K562 (cell line): ENCODE measurements around the gene FERMT3. TPM values are rescaled to one million over a fixed set of nuclear protein-coding genes. Genes with fewer than 3 reads are reported as not detected.
A peak's percentile ranks its signal among the peaks of the same experiment; 100 is the strongest.

Experiments used
- CBFA2T2 ChIP-seq: fragments of 450-650 bp; conservative IDR thresholded peaks from 2 replicates; pipeline ENCODE4 v1.6.1; 2017; ENCODE audit warnings: mild to moderate bottlenecking
- CBFB ChIP-seq: sonication (generic); formaldehyde crosslinking; IDR thresholded peaks from 2 replicates; pipeline ENCODE4 v1.4.0; 2020; ENCODE audit warnings: mild to moderate bottlenecking, missing genetic modification reagents
- COPS2 ChIP-seq: fragments of 450-650 bp; conservative IDR thresholded peaks from 2 replicates; pipeline ENCODE4 v1.6.1; 2016; ENCODE audit warnings: mild to moderate bottlenecking, moderate library complexity
- CTCF ChIP-seq, 3 experiments: IDR thresholded peaks in 2 of 3; conservative IDR thresholded peaks in 1 of 3; 2 replicates each; pipeline ENCODE4 v1.5.1; 2011 to 2012; ENCODE audit warnings: low read length in 3 of 3, mild to moderate bottlenecking in 3 of 3, control low read depth in 2 of 3, improper control_type of control experiment in 1 of 3, inconsistent platforms in 1 of 3, low read depth in 1 of 3, mixed read lengths in 1 of 3, moderate library complexity in 1 of 3; ENCODE audit not compliant: insufficient read depth in 2 of 3
- FOXJ2 ChIP-seq: fragments of 200-800 bp; sonication (Bioruptor generic); IDR thresholded peaks from 2 replicates; pipeline ENCODE4 v1.6.1; 2016; ENCODE audit warnings: missing genetic modification characterization, missing compliant biosample characterization
- FOXO4 ChIP-seq: fragments of 450-650 bp; formaldehyde crosslinking; IDR thresholded peaks from 2 replicates; pipeline ENCODE4 v1.4.0; 2020; ENCODE audit warnings: mild to moderate bottlenecking, moderate library complexity
- GABPA ChIP-seq: fragments of 200-800 bp; sonication (Bioruptor generic); conservative IDR thresholded peaks from 2 replicates; pipeline ENCODE4 v1.6.1; 2016; ENCODE audit warnings: low read depth, missing genetic modification characterization, missing compliant biosample characterization
- GATAD2B ChIP-seq: fragments of 450-650 bp; IDR thresholded peaks from 2 replicates; pipeline ENCODE4 v1.6.1; 2017; ENCODE audit warnings: mild to moderate bottlenecking, borderline replicate concordance
- HDAC1 ChIP-seq, 2 experiments: fragments of 450-650 bp; IDR thresholded peaks; 2 replicates each; pipeline ENCODE4 v1.6.1; 2016 to 2017; ENCODE audit warnings: inconsistent platforms in 1 of 2, mild to moderate bottlenecking in 1 of 2, moderate library complexity in 1 of 2
- HSF4 ChIP-seq: fragments of 250-450 bp; sonication (Bioruptor Pico); IDR thresholded peaks from 2 replicates; pipeline ENCODE4 v2.1.2; 2022; ENCODE audit warnings: mild to moderate bottlenecking, moderate library complexity, borderline replicate concordance
- MCM5 ChIP-seq: fragments of 450-650 bp; IDR thresholded peaks from 2 replicates; pipeline ENCODE4 v1.6.1; 2016; ENCODE audit warnings: low read depth
- NCOA2 ChIP-seq, 2 experiments: fragments of 450-650 bp; IDR thresholded peaks; 2 replicates each; pipeline ENCODE4 v1.6.1; 2018; ENCODE audit warnings: mild to moderate bottlenecking in 2 of 2, moderate library complexity in 1 of 2; ENCODE audit not compliant: partially characterized antibody in 2 of 2
- NFIC ChIP-seq: fragments of 450-650 bp; IDR thresholded peaks from 2 replicates; pipeline ENCODE4 v1.6.1; 2017; ENCODE audit warnings: mild to moderate bottlenecking, inconsistent platforms
- PHF21A ChIP-seq: fragments of 450-650 bp; IDR thresholded peaks from 2 replicates; pipeline ENCODE4 v1.6.1; 2017; ENCODE audit warnings: low read depth, borderline replicate concordance
- PPARD ChIP-seq: fragments of 250-450 bp; sonication (Bioruptor Pico); IDR thresholded peaks from 2 replicates; pipeline ENCODE4 v1.8.0; 2022; ENCODE audit warnings: inconsistent platforms, mild to moderate bottlenecking, moderate library complexity
- SMAD3 ChIP-seq: fragments of 450-650 bp; formaldehyde crosslinking; conservative IDR thresholded peaks from 2 replicates; pipeline ENCODE4 v1.4.0; 2020; ENCODE audit warnings: mild to moderate bottlenecking
- SMARCA5 ChIP-seq: fragments of 450-650 bp; IDR thresholded peaks from 2 replicates; pipeline ENCODE4 v1.6.1; 2016
- TCF7L2 ChIP-seq: fragments of 150-350 bp; IDR thresholded peaks from 2 replicates; pipeline ENCODE4 v1.6.1; 2016; ENCODE audit warnings: low read depth, mild to moderate bottlenecking, low read length, moderate library complexity
- TRIM25 ChIP-seq: fragments of 450-650 bp; IDR thresholded peaks from 2 replicates; pipeline ENCODE4 v1.7.0; 2016; ENCODE audit warnings: borderline replicate concordance
- TSC22D4 ChIP-seq: fragments of 450-650 bp; IDR thresholded peaks from 2 replicates; pipeline ENCODE4 v1.6.1; 2016; ENCODE audit warnings: missing genetic modification characterization, missing biosample characterization, control low read depth
- USF2 ChIP-seq: sonication (generic); formaldehyde crosslinking; IDR thresholded peaks from 2 replicates; pipeline ENCODE4 v1.5.0; 2020; ENCODE audit warnings: missing genetic modification reagents
- ZNF146 ChIP-seq: IDR thresholded peaks from one replicate; pipeline ENCODE4 v1.6.1; 2018; ENCODE audit warnings: missing compliant biosample characterization; ENCODE audit not compliant: unreplicated experiment
- ZNF224 ChIP-seq: sonication (generic); formaldehyde crosslinking; IDR thresholded peaks from 2 replicates; pipeline ENCODE4 v1.8.0; 2022; ENCODE audit warnings: mild to moderate bottlenecking, missing genetic modification reagents
- ZNF830 ChIP-seq: fragments of 250-450 bp; sonication (Bioruptor Pico); IDR thresholded peaks from 2 replicates; pipeline ENCODE4 v1.5.0; 2021; ENCODE audit warnings: mild to moderate bottlenecking
- polyA plus RNA-seq, 8 experiments: library from polyadenylated mRNA; depleted of rRNA in 4 of 8; stranded (reverse) in 5 of 8; unstranded in 3 of 8; fragments of >200 nt; fragmentation: Nextera tagmentation in 2 of 8; fragmentation: Illumina TruSeq in 1 of 8; extraction: Ambion mirVana in 2 of 8; extraction: Trizol in 1 of 8; gene quantifications; 2 replicates each; pipeline versions ENCODE4 v1.2.1 to v1.2.3, GENCODE V29; 2011 to 2014; ENCODE audit warnings: inconsistent platforms in 1 of 8, missing spikeins in 1 of 8
- total RNA-seq, 7 experiments: library from RNA; depleted of rRNA in 6 of 7; stranded (reverse); fragments of >200 nt in 6 of 7; fragmentation: Illumina TruSeq in 2 of 7; extraction: Trizol in 2 of 7; gene quantifications; 2 replicates each; pipeline versions ENCODE4 v1.2.1 to v1.2.3, GENCODE V29; 2011 to 2021; ENCODE audit warnings: low replicate concordance in 1 of 7

FERMT3 gene
- total and polyA plus RNA-seq, 9 of the 15 experiments (the other 6 are each of a cell fraction or from before 2014, with no cell fraction given): 3.2 to 275 (median 79.7) TPM

DNA sequence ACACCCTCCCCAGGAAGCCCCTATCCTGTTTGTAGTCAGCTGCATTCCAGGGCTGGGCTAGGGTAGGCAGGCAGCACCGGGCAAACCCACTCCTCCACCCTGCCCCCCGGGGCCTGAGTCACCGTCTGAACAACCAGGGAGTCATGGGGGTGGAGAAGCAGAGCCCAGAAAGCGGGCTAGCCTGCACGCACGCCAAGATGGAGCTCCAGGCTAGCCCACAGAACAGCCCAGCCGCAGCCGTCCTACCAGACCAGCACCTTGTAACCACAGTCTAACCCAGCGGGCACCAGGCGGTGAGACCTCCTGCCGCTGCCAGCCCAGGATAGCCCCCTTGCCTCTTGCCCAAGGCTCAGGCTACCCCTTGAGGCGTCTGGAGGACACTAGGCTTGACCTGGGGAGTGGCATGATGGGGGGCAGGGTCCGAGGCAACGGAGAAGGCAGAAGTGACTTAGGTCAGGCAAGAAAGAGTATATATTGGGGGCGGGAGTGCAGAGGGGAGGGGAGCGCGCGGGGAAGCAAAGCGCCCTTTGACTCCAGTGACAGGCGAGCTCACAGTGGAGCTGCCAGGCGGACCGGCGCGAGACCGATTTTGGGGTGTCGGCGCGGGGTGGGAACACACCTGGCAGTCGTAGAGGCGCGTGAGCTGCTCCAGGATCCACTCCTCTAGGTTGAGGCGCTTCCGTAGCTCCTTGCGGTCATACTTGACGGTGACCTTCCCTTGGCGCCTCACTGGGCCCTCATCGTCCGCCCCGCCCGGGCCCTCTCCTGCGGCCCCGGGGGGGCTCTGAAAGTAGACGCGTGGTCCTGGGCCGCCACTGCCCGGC, 39.5 kb downstream of the FERMT3 start (continued):
- no peak for TF ChIP-seq TCF7L2
- no peak for TF ChIP-seq ZNF224 (CRISPR knock-in tag)
- TF ChIP-seq PPARD (CRISPR knock-in tag): no peak
- peak; percentile 56; the same call in 1 of the 2 replicates for TF ChIP-seq SMARCA5
- peak; percentile 92 for TF ChIP-seq CBFB
- no peak for TF ChIP-seq NCOA2 (IDR thresholded peaks at IDR 0.05; ENCODE audit: partially characterized antibody in 2 of 2)
- TF ChIP-seq CBFA2T2: no peak
- no peak for TF ChIP-seq SMAD3 (CRISPR knock-in tag)
- no peak for TF ChIP-seq MCM5
- TF ChIP-seq CTCF (IDR thresholded peaks at IDR 0.05 in 2 of 3, conservative IDR thresholded peaks at IDR 0.05 in 1 of 3; ENCODE audit: insufficient read depth in 2 of 3, low read depth in 1 of 3, low read length in 3 of 3): no peak
- no peak for TF ChIP-seq USF2 (CRISPR knock-in tag)
- TF ChIP-seq TSC22D4 (tag): no peak
- TF ChIP-seq ZNF830: no peak
- no peak; the same call in 1 of the 2 replicates for TF ChIP-seq NFIC
- no peak for TF ChIP-seq GATAD2B
- no peak for TF ChIP-seq PHF21A
- no peak for TF ChIP-seq FOXO4 (CRISPR knock-in tag)
- no peak for TF ChIP-seq HSF4 (CRISPR knock-in tag)
- peak in 1 of 2 experiments; percentile 72; a peak in 2 of 4 replicates for TF ChIP-seq HDAC1 (IDR thresholded peaks at IDR 0.05)
- no peak for TF ChIP-seq ZNF146 (CRISPR knock-in tag)
- no peak for TF ChIP-seq COPS2
- TF ChIP-seq GABPA (tag): no peak
- TF ChIP-seq FOXJ2 (tag): no peak
- no peak for TF ChIP-seq TRIM25
